Ovary (tissue), 9 donors: ENCODE data around the gene HNRNPL. TPM values are rescaled to one million over a fixed set of nuclear protein-coding genes. Genes with fewer than 3 reads are reported as not detected.

Experiments used
- DNase-seq, 5 donors: peaks; one replicate each; pipeline ENCODE4 v3.0.0-alpha.2; 2019 to 2020
- H3K27ac ChIP-seq, 2 donors: fragments of 200-600 bp; one replicate each; pipeline versions ENCODE4 v1.5.1 to v1.8.0; 2019 to 2022
- H3K27me3 ChIP-seq: fragments of 200-600 bp; one replicate; pipeline ENCODE4 v1.8.0; 2022
- H3K36me3 ChIP-seq: fragments of 200-600 bp; sonication (generic); one replicate; pipeline ENCODE4 v1.5.1; 2019
- H3K4me1 ChIP-seq: one replicate; pipeline ENCODE4 v1.8.1; 2013; ENCODE audit warnings: mild to moderate bottlenecking, moderate library complexity; ENCODE audit not compliant: insufficient read depth
- H3K4me3 ChIP-seq: fragments of 200-600 bp; sonication (generic); one replicate; pipeline ENCODE4 v1.5.1; 2017
- H3K9me3 ChIP-seq, 2 donors: fragments of 200-600 bp in 1 of 2; sonication (generic) in 1 of 2; one replicate each; pipeline versions ENCODE4 v1.5.1 to v1.8.1; 2013 to 2019; ENCODE audit warnings: mild to moderate bottlenecking in 1 of 2, moderate library complexity in 1 of 2
- CTCF ChIP-seq, 3 donors: fragments of 450-650 bp in 2 of 3; fragments of 200-600 bp in 1 of 3; IDR thresholded peaks; one replicate each; pipeline versions ENCODE4 v1.5.1 to v1.8.0; 2016 to 2022; ENCODE audit warnings: antibody characterized with exemption in 3 of 3, mild to moderate bottlenecking in 1 of 3
- EP300 ChIP-seq: sonication (generic); formaldehyde crosslinking; IDR thresholded peaks from one replicate; pipeline ENCODE4 v1.6.1; 2017; ENCODE audit warnings: antibody characterized with exemption
- POLR2A ChIP-seq: fragments of 450-650 bp; IDR thresholded peaks from one replicate; pipeline ENCODE4 v1.6.1; 2017; ENCODE audit warnings: antibody characterized with exemption, mild to moderate bottlenecking, moderate library complexity
- WGBS, 3 donors: extraction: QIAGEN DNeasy Blood & Tissue Kit in 1 of 3; methylation state at CpG; one replicate each; pipeline versions ENCODE4 v1.1.5 to v1.1.7; 2013 to 2017; 5-methylcytosine and 5-hydroxymethylcytosine counted together
- intact Hi-C, 4 donors: fragments of 100-400 bp; cut with DNase I; formaldehyde crosslinking; loops; one replicate each; pipeline versions ENCODE4 v1.11.0 to v1.15.1; 2022 to 2023
- polyA plus RNA-seq, 2 donors: library from polyadenylated mRNA; stranded (reverse); fragments of 200-250 nt in 1 of 2; fragments of 350-450 nt in 1 of 2; fragmentation: Illumina TruSeq in 1 of 2; extraction: RNeasy Lipid Tissue Mini Kit (QIAGEN cat#74804) in 1 of 2; gene quantifications; one replicate each; pipeline ENCODE4 v1.2.3, GENCODE V29; 2013 to 2014
- total RNA-seq, 7 donors: library from RNA; depleted of rRNA in 2 of 7; stranded (reverse); fragments of >200 nt in 2 of 7; fragmentation: NEBNext Ultra II Directional in 3 of 7; extraction: Animal tissue kit (Norgen Biotek cat#: 25700) in 3 of 7; gene quantifications; one replicate each; pipeline versions ENCODE4 v1.1.0 to v1.2.4, GENCODE V29; 2016 to 2023
- donor health status: DM: no; HTN: no; CAD: no; lungs with moderate emphysema.
- donor health status: DM: no; HTN: no; CAD: no.
- donor health status: Bipolar disorder and iron deficiency.
- donor health status: DM: yes; HTN: yes; CAD: no.
- donor health status: DM: no; HTN: no; CAD: no.
- donor health status: DM: yes; HTN: yes; CAD: no.

HNRNPL gene
- total and polyA plus RNA-seq, 9 donors: 110 to 284 (median 230) TPM

GRCh38 chr19:38883286-38883685 is 33.5 kb upstream of the HNRNPL start:
- Histone ChIP-seq H3K9me3 (no peaks in the 10 kb centered on the region), H3K4me1 (no peaks in the 10 kb centered on the region), H3K4me3 (no peak overlapping the region), H3K27ac (no peak overlapping the region), H3K36me3 (no peaks in the 10 kb centered on the region), H3K27me3 (no peaks in the 10 kb centered on the region)
- TF ChIP-seq POLR2A: no peak
- intact Hi-C loops: no loop called here
- WGBS, 3 donors: 88 to 94% (median 91%) methylated on average over 9 of the region's 9 CpGs
- DNase-seq: no peak

GRCh38 chr19:38880882-38881609 is 31.3 kb upstream of the HNRNPL start:
- H3K27me3 ChIP-seq: no peaks in the 10 kb centered on the region
- H3K4me3 ChIP-seq: no peak overlapping the region
- H3K27ac ChIP-seq: no peak overlapping the region
- WGBS, 3 donors: 90 to 94% (median 92%) methylated on average over 19 of the region's 19 CpGs
- TF ChIP-seq CTCF (IDR thresholded peaks at IDR 0.05) (no peak), EP300 (no peak), POLR2A (no peak)
- no peak for DNase-seq
- no peaks in the 10 kb centered on the region for H3K36me3 ChIP-seq
- no peaks in the 10 kb centered on the region for H3K4me1 ChIP-seq
- intact Hi-C loops: no loop called here
- H3K9me3 ChIP-seq: no peaks in the 10 kb centered on the region

GRCh38 chr19:38880076-38880881 is 30.5 kb upstream of the HNRNPL start:
- Histone ChIP-seq H3K27ac (no peak overlapping the region), H3K36me3 (no peaks in the 10 kb centered on the region), H3K4me1 (no peaks in the 10 kb centered on the region), H3K9me3 (no peaks in the 10 kb centered on the region), H3K4me3 (no peak overlapping the region), H3K27me3 (no peaks in the 10 kb centered on the region)
- intact Hi-C loops: no loop called here
- TF ChIP-seq EP300 (no peak), POLR2A (no peak), CTCF (IDR thresholded peaks at IDR 0.05) (no peak)
- DNase-seq: no peak
- WGBS, 3 donors: 91 to 94% (median 92%) methylated on average over 19 of the region's 19 CpGs

- Histone ChIP-seq H3K9me3 (no peaks in the 10 kb centered on the region), H3K4me3 (no peak overlapping the region), H3K27ac (no peak overlapping the region), H3K27me3 (no peaks in the 10 kb centered on the region), H3K4me1 (no peaks in the 10 kb centered on the region), H3K36me3 (no peaks in the 10 kb centered on the region)
- intact Hi-C loops: no loop called here
- no peak for DNase-seq
- 83 to 88% (median 86%) methylated on average over 11 of the region's 11 CpGs for WGBS, 3 donors
- no peak for TF ChIP-seq POLR2A
- TF ChIP-seq CTCF (IDR thresholded peaks at IDR 0.05): no peak
- TF ChIP-seq EP300: no peak
Measured at GRCh38 chr19:38879400-38879751, 29.6 kb upstream of the HNRNPL start.
